ENCODE data around the gene HMBS.

Gene HMBS

DNA sequence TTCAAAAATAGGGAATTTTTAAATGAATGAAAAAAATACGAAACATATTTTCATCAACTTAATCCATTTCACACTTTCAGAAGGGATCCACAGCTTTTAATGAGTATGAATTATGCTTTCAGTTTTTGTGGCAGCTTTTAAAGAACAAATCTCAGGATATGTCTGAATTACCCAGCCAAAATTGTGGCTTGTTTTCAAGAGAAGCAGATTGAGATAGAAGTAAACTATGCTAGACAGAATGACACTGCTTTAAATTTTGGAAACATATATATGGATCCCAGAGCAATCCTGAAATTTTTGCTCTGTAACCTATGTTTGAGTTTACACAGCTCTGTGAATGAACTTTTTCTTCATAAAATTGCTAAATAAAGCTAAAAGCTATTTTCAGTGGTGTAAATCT lies 34.3 kb downstream of the HMBS start:
- TF ChIP-seq, protein P1, sequence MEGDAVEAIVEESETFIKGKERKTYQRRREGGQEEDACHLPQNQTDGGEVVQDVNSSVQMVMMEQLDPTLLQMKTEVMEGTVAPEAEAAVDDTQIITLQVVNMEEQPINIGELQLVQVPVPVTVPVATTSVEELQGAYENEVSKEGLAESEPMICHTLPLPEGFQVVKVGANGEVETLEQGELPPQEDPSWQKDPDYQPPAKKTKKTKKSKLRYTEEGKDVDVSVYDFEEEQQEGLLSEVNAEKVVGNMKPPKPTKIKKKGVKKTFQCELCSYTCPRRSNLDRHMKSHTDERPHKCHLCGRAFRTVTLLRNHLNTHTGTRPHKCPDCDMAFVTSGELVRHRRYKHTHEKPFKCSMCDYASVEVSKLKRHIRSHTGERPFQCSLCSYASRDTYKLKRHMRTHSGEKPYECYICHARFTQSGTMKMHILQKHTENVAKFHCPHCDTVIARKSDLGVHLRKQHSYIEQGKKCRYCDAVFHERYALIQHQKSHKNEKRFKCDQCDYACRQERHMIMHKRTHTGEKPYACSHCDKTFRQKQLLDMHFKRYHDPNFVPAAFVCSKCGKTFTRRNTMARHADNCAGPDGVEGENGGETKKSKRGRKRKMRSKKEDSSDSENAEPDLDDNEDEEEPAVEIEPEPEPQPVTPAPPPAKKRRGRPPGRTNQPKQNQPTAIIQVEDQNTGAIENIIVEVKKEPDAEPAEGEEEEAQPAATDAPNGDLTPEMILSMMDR (conservative IDR thresholded peaks at IDR 0.05; ENCODE audit: control insufficient read depth, insufficient read depth, low read depth, low read length), result no peak
- no peak for DNase-seq (ENCODE audit: low read depth)
- no peak overlapping the region for H3K4me3 ChIP-seq (ENCODE audit: control insufficient read depth, low read depth, low read length)

DNA sequence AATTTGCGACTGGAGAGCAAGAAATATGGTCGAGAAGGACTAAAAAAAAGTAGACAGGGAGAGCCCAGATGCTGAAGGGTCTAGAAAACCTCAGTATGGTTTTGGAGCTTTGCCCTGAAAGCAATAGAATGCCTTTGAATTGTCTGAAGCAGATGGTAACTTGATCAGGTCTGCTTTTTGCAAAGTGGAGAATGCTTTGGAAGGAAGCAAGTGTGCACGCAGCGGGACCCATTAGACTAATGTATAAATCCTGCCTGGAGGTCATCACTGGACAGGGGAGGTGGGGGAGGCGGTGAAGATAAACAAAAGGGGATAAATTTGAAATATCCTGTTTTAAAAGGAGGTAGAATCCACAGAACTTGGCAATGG lies 35.9 kb downstream of the HMBS start:
- peak overlapping the region; percentile 54 for H3K4me3 ChIP-seq (ENCODE audit: control insufficient read depth, low read depth, low read length)
- TF ChIP-seq, protein P1 (conservative IDR thresholded peaks at IDR 0.05; ENCODE audit: control insufficient read depth, insufficient read depth, low read depth, low read length), result no peak
- peak; percentile 60 for DNase-seq (ENCODE audit: low read depth)

DNA sequence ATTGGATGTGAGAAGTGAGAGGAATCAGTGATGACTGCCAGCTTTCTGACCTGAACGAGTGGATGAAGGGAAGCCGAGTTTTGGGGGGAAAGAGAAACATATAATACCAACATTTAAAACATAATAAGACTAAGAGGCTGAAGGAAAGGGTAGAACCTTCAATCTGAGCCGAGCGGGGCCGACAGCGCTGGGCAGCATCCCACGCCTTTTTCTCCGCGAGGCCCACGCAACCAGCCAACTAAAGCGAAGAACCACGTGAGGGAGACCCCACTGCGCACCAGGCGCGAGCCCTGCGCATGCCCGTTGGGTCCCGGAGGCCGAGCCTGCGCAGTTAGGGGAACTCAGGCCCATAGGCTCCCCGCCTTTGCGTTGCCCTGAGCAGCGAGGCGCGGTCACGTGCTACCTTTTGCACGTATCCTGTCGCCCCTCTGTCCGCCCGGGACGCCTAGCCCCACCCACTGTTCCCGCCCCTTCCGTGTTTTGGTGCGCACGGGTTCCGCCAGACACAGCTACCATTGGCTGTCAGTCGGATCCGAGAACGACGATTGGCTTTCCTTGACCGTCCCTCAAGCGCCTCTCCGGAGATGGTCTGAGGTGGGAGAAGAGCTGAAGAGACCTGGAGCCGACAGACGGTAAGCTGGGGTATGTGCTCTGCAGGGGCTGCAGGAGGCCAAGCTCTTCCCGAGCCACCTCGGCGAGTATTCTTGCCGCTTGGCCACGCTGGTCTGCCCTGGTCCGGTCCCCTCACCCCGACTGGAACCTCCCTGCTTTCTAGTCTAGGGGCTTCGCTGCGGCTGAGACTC lies 36.5 kb downstream of the HMBS start, which contains the start of gene HINFP:
Gene HINFP, plus strand, starts transcription at position 573 of the 803 bp plus-strand sequence. CDS start 5,365 bp downstream, outside the sequence.
- H3K4me3 ChIP-seq (ENCODE audit: control insufficient read depth, low read depth, low read length), result peak within 1 kb of the TSS; percentile 88
- TF ChIP-seq, protein P1 (conservative IDR thresholded peaks at IDR 0.05; ENCODE audit: control insufficient read depth, insufficient read depth, low read depth, low read length), result no peak
- DNase-seq (ENCODE audit: low read depth), result peak; percentile 98

DNA sequence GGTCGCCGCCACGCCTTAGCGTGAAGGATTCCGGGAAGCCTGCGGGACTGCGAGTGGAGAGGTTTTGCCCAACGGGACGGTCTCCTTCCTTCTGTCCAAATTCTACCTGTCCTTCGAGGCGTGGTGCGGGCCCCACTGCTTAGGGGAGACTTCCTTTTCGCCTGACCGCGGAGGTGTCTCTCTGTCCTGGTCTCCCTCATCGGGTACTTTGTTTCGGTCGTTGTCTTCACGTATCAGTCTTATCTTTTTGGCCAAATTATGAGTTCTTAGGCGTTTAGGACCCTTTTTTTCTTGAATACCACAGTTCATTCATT lies 37.1 kb downstream of the HMBS start:
- TF ChIP-seq, protein P1 (conservative IDR thresholded peaks at IDR 0.05; ENCODE audit: control insufficient read depth, insufficient read depth, low read depth, low read length), result no peak
- peak overlapping the region; percentile 88 for H3K4me3 ChIP-seq (ENCODE audit: control insufficient read depth, low read depth, low read length)
- no peak for DNase-seq (ENCODE audit: low read depth)

DNA sequence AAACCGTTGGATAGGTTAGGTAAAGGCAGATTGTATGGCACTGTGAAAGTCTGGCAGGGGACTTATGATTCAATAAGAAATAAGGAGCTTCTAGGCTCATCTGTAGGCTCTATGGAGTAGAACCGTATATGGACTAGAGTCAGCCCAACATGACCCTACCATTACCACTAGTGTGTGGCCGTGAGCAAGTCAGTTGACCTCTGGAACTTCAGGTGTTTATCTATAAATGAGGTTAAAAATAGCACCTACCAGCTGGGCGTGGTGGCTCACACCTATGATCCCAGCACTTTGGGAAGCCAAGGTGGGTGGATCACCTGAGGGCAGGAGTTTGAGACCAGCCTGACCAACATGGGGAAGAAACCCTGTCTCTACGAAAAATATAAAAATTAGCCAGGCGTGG lies 41.1 kb downstream of the HMBS start:
- H3K4me3 ChIP-seq (ENCODE audit: control insufficient read depth, low read depth, low read length), result no peak overlapping the region
- DNase-seq (ENCODE audit: low read depth), result no peak
- TF ChIP-seq, protein P1 (conservative IDR thresholded peaks at IDR 0.05; ENCODE audit: control insufficient read depth, insufficient read depth, low read depth, low read length), result no peak

DNA sequence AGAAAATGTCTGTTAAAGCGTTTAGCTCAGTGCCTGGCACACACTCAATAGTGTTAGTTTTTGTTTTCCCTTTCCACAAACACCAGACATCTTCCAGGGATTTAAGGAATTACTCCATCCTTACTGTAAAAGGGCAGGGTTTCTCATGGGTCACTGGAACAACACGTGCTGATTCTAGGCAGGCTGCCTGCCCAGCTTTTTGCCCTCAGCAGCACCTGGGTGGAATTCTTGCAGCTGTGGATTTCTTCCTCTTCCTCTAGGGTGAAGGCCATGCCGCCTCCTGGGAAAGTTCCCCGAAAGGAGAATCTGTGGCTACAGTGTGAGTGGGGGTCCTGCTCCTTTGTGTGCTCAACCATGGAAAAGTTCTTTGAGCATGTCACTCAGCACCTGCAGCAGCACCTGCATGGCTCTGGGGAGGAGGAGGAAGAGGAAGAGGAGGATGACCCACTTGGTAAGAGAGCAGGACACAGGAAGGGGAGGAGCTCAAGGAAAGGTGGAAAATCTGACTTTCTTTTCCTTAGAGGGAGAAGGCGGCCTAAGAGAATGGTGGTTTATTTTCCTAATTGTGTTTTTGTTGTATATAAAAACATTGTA lies 42.1 kb downstream of the HMBS start:
- DNase-seq (ENCODE audit: low read depth), result no peak
- TF ChIP-seq, protein P1 (conservative IDR thresholded peaks at IDR 0.05; ENCODE audit: control insufficient read depth, insufficient read depth, low read depth, low read length), result no peak
- H3K4me3 ChIP-seq (ENCODE audit: control insufficient read depth, low read depth, low read length), result no peak overlapping the region
